Osteoblast (primary cell): ENCODE measurements around the gene DISC1. TPM values are rescaled to one million over a fixed set of nuclear protein-coding genes. Genes with fewer than 3 reads are reported as not detected.

ENCODE experiments used
- DNase-seq: peaks from one replicate; pipeline ENCODE4 v3.0.0; 2011; ENCODE audit warnings: low spot score, mixed read lengths; ENCODE audit not compliant: insufficient read length; ENCODE audit errors: missing footprints
- H2AFZ ChIP-seq: 2 replicates; pipeline ENCODE4 v1.6.0; 2011; ENCODE audit warnings: mild to moderate bottlenecking, low read length
- H3K27ac ChIP-seq: 2 replicates; pipeline ENCODE4 v1.5.1; 2011; ENCODE audit warnings: mild to moderate bottlenecking, low read depth, low read length, moderate library complexity
- H3K27me3 ChIP-seq: 2 replicates; pipeline ENCODE4 v1.6.0; 2012; ENCODE audit warnings: mild to moderate bottlenecking, control low read depth, inconsistent platforms, low read length, moderate library complexity; ENCODE audit not compliant: insufficient read depth
- H3K36me3 ChIP-seq: 2 replicates; pipeline ENCODE4 v1.5.1; 2011; ENCODE audit warnings: mild to moderate bottlenecking, low read length, control low read depth, moderate library complexity; ENCODE audit not compliant: insufficient read depth
- H3K4me1 ChIP-seq: 2 replicates; pipeline ENCODE4 v1.5.1; 2011; ENCODE audit warnings: mild to moderate bottlenecking, low read length, control low read depth, moderate library complexity; ENCODE audit not compliant: insufficient read depth
- H3K4me2 ChIP-seq: 2 replicates; pipeline ENCODE4 v1.6.0; 2011; ENCODE audit warnings: mild to moderate bottlenecking, low read length; ENCODE audit not compliant: insufficient read depth
- H3K4me3 ChIP-seq: fragments of 200-600 bp; sonication (generic); 3 replicates; pipeline ENCODE4 v1.5.1; 2012; ENCODE audit warnings: mild to moderate bottlenecking, low read length, inconsistent platforms; ENCODE audit not compliant: insufficient read depth
- H3K79me2 ChIP-seq: 2 replicates; pipeline ENCODE4 v1.6.0; 2012; ENCODE audit warnings: mild to moderate bottlenecking, low read length, control low read depth, inconsistent platforms; ENCODE audit not compliant: insufficient read depth
- H3K9me3 ChIP-seq: 2 replicates; pipeline ENCODE4 v1.5.1; 2011; ENCODE audit warnings: low read depth, low read length, control low read depth
- H4K20me1 ChIP-seq: 2 replicates; pipeline ENCODE4 v1.6.0; 2012; ENCODE audit warnings: mild to moderate bottlenecking, low read length, control low read depth; ENCODE audit not compliant: insufficient read depth
- CTCF ChIP-seq: IDR thresholded peaks from 2 replicates; pipeline ENCODE4 v1.5.1; 2011; ENCODE audit warnings: mild to moderate bottlenecking, low read depth, low read length, moderate library complexity; ENCODE audit errors: extremely low read depth
- total RNA-seq: library from RNA; depleted of rRNA; stranded (reverse); fragments of >200 nt; gene quantifications from 2 replicates; pipeline ENCODE4 v1.2.3, GENCODE V29; 2012

Gene DISC1
- total RNA-seq, 1 donor, result 11.9 TPM

DNA sequence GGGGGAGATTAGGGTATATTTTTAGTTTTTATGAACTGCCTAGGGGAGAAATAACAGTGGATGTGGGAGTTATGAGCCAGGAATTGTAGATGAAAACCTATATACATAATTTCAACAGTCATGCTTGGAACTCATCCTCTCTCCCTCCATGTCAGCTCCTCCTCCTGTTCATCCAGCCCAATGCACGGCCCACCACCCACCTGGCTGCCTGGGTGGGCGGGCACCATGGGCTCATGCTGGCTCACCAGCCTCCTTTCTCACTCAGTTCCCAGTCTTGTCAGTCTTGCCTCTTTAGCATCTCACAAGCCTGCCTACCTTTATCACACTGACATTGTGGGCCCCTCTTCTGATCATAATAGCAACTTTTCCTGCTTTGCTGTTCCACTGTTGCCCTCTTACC, 336.0 kb downstream of the DISC1 start:
- no peaks in the 10 kb centered on the region for H4K20me1 ChIP-seq
- H3K36me3 ChIP-seq, result no peaks in the 10 kb centered on the region
- H3K4me3 ChIP-seq, result no peak overlapping the region
- H3K79me2 ChIP-seq, result no peaks in the 10 kb centered on the region
- no peak for DNase-seq
- H3K9me3 ChIP-seq, result no peaks in the 10 kb centered on the region
- H3K4me2 ChIP-seq, result no peak overlapping the region
- no peak for TF ChIP-seq CTCF
- H2AFZ ChIP-seq, result no peak overlapping the region
- H3K27me3 ChIP-seq, result no peaks in the 10 kb centered on the region
- no peaks in the 10 kb centered on the region for H3K4me1 ChIP-seq
- H3K27ac ChIP-seq, result no peak overlapping the region

DNA sequence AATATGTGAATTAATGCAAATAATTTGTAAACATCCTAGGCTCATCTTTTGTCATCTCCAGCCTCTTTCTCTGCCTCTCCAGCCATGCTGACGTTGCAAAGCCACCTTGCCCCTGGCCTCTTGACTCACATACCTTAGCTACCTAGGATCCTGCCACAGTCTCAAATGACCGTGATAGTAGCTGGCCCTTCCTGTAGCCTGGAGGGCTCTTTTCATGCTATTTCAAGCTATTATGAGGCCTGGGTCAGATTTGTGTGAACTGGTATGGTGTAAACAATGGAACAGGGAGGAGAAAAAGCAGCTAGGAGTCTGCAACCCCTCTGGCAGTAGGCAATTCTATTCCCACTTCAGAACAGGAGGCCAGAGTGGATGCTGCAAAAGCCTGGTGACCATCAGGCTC, 337.7 kb downstream of the DISC1 start:
- Histone ChIP-seq H3K27me3 (no peaks in the 10 kb centered on the region), H3K36me3 (no peaks in the 10 kb centered on the region)
- no peak for TF ChIP-seq CTCF

GRCh38 chr1:231964961-231965360, 338.4 kb downstream of the DISC1 start:
- Histone ChIP-seq H3K27ac (no peak overlapping the region), H3K4me2 (no peak overlapping the region), H3K4me1 (no peaks in the 10 kb centered on the region), H3K4me3 (no peak overlapping the region), H3K27me3 (no peaks in the 10 kb centered on the region), H2AFZ (no peak overlapping the region), H3K9me3 (no peaks in the 10 kb centered on the region), H4K20me1 (no peaks in the 10 kb centered on the region), H3K36me3 (no peaks in the 10 kb centered on the region), H3K79me2 (no peaks in the 10 kb centered on the region)
- no peak for TF ChIP-seq CTCF
- no peak for DNase-seq

More for the DNA sequence above, 337.7 kb downstream of the DISC1 start:
- no peaks in the 10 kb centered on the region for H4K20me1 ChIP-seq
- H3K27ac ChIP-seq, result no peak overlapping the region
- no peaks in the 10 kb centered on the region for H3K4me1 ChIP-seq
- H3K4me3 ChIP-seq, result no peak overlapping the region
- no peaks in the 10 kb centered on the region for H3K9me3 ChIP-seq
- H2AFZ ChIP-seq, result no peak overlapping the region
- no peaks in the 10 kb centered on the region for H3K79me2 ChIP-seq
- no peak overlapping the region for H3K4me2 ChIP-seq
- no peak for DNase-seq

DNA sequence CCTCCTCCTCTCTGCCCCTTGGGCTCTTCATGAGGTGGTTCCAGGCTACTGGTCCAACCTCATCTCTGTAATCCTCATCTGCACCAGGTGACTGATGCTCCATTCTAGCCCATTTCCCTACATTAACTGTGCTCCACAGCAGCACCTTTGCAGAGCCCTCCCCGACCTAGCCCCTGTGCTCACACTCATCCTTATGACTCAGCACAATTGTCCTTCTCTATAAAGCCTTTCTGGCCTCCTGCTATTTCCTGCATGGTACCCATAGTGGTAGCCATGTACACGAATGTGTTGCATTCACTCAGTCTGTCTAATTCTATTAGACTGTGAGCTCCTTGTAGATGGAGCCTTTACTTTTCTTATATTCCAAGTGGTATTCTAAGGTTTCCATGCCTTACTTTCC, 339.0 kb downstream of the DISC1 start:
- H4K20me1 ChIP-seq, result no peaks in the 10 kb centered on the region
- DNase-seq, result no peak
- H3K4me2 ChIP-seq, result no peak overlapping the region
- TF ChIP-seq CTCF, result no peak
- no peaks in the 10 kb centered on the region for H3K9me3 ChIP-seq
- no peaks in the 10 kb centered on the region for H3K79me2 ChIP-seq
- H3K4me3 ChIP-seq, result no peak overlapping the region
- no peak overlapping the region for H3K27ac ChIP-seq
- H3K27me3 ChIP-seq, result no peaks in the 10 kb centered on the region
- H2AFZ ChIP-seq, result no peak overlapping the region
- H3K4me1 ChIP-seq, result no peaks in the 10 kb centered on the region
- H3K36me3 ChIP-seq, result no peaks in the 10 kb centered on the region
